ENCODE measurements around the gene RAB4A.
"Not testable (repeated sequence)": the region's sequence is repeated elsewhere in the genome, so short reads cannot be mapped to it uniquely, and the experiment has no call there.

Gene RAB4A

DNA sequence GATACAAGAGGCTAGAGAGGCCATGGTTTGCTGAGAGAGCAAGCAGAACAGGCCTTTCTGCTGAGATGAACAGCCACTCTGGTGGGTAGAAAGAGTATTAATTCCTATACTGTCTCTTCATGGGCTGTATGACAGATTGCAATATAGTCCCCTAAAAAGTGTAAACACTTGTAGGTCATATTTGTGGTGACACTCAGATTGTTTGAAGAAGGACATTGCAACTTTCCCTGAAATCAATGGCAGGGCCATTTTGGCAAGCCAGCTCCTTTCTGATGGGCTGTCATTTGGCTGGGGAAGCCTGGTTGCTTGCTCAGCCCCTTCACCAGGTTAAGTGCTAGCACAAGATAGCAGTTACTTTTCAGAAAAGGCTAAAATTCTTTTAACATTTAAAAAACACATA, 27.5 kb downstream of the RAB4A start:
- DNase-seq (ENCODE audit: low spot score), result no peak

DNA sequence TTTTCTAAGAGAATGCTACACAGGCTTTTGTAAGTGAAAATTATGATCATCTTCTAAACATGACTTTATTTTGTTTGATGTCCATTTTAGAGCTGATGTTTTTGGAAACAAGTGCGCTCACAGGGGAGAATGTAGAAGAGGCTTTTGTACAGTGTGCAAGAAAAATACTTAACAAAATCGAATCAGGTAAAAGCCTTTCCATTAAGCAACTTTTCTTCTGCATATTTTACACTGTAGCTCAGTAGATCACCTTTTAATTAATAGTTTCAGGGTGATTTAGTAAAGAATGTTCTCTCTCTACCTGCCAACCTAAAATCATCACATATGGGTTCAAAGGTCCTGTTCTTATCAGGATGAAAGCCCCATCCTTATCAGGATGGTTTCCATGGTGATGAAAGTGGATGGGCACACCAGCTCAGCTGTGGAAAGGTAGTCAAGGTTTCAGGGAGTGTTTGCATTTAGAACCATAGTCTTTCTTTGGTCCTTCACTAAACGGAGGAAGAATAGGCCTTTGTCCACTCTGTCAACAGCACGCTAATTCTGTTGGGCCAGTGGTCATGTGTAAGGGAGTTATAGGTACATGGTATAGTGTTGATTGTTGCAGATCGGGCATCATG, 28.1 kb downstream of the RAB4A start:
- no peak for DNase-seq (ENCODE audit: low spot score)

GRCh38 chr1:229300099-229300757, 29.3 kb downstream of the RAB4A start:
- no peak for DNase-seq (ENCODE audit: low spot score)

- no peak for DNase-seq (ENCODE audit: low spot score)
Observed at GRCh38 chr1:229302740-229303139, 31.8 kb downstream of the RAB4A start.

DNA sequence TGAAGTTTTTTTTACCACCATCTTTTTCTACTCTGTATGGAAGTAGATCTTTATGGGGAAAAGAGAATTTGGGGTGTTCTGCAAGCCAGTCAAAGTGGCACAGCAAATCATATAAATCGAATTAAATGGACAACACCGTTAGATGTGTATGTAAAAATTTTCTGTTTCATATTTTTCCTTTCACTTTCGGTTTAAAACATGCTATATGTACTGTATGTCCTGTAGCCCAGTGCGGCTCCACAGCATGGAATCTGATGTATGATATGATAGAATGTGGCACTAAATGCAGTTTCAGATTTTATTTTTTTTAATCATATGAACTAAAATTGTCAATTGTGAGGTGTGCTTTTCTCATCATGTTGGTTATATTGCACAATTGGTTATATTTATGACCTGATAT, 32.9 kb downstream of the RAB4A start:
- DNase-seq (ENCODE audit: low spot score), result no peak

DNA sequence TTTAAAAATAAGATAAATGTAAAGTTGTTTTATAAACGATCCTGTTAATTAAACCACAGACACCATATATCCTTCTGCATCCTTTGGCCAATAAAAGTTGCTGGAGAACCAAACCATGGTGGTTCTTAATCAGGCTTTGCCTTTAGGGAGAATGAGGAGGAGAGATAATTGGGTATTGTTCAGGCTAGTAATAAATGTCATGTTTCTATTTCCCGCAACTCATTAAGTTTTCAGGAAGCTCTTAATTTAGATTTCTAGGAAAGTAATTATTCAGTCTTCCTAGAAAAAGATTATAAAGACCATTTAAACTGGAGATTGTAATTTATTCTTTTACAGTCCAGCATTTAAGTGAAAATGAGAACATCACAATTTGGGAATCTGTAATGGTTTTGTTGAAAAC, 34.5 kb downstream of the RAB4A start:
- no peak for DNase-seq (ENCODE audit: low spot score)

GRCh38 chr1:229309074-229309473, 38.2 kb downstream of the RAB4A start:
- no peak for DNase-seq (ENCODE audit: low spot score)

DNA sequence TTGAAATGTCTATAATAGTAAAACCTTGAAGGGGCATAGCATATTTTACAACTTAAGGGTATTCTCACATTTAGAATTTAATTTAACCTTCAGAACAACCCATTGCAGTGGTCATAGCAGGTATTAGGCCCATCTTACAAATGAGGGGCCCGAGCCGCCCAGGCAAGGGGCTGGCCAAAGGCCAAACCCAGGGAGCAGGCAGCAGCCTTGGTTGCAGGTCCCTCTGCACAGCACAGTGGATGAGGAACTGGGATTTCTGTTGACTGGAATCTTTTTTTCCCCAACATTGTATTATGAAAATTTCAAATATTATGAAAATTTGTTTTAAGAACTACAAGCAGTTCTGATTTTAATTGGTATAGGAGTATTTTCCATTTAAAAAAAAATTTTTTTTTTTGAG, 38.8 kb downstream of the RAB4A start:
- no peak for DNase-seq (ENCODE audit: low spot score)

- no peak for DNase-seq (ENCODE audit: low spot score)
Observed at GRCh38 chr1:229310833-229311232, 39.9 kb downstream of the RAB4A start.

DNA sequence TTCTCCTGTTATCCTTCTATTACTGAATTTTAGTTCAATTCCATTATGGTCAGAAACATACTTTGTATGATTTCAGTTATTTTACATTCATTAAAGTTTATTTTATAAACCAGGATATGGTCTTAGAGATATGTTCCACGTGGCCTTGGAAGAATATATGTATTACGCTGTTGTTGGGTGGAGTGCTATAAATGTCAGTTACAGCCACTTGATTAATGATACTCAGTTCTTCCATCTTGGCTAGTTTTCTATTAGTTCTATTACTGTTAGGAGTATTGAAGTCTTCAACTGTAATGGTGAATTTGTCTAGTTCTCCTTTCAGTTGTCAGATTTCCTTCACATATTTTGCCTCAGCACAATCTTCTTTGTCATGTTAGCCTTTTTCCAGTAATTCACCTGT, 45.3 kb downstream of the RAB4A start:
- no peak for DNase-seq (ENCODE audit: low spot score)

DNA sequence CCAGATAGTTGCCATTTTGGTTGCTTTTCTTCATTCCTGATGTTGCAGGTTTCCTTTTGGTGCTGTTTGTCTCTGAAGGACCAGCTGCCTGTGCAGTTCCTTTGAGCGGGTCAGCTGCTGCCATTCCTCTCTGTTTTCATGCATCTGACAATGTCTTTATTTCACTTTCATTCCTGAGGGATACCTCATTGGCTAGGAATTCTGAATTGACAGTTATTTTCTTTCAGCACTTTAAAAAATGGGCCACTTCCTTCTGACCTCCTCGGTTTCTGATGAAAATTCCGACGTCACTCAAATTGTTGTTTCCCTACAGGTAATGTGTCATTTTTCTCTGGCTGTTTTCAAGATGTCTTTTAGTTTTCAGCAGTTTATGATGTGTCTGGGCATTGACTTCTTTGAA, 47.1 kb downstream of the RAB4A start:
- no peak for DNase-seq (ENCODE audit: low spot score)

- DNase-seq (ENCODE audit: low spot score), result no peak
Observed at GRCh38 chr1:229319487-229319886, 48.6 kb downstream of the RAB4A start.

DNA sequence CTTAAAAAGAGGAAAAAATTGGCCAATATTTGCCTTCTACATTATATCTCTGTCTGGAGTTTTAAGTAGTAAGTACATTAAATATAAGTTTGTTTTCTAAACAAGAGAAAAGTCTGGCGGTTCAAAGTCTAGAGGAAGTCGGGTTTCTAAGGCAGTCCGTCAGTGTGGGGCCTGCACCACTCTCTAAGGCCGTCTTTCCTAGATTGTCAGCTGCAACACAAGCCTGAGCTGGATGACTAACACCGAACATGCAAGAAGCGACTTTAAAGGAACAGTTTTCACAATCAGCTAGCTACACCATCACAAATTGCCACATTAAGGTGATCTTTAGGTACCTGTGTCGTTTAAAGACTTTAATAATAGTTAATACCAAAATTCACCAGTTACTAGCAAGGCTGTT, 52.3 kb downstream of the RAB4A start:
- no peak for DNase-seq (ENCODE audit: low spot score)

- DNase-seq (ENCODE audit: low spot score), result no peak
Observed at GRCh38 chr1:229323885-229324553, 53.1 kb downstream of the RAB4A start.

GRCh38 chr1:229325401-229325800, 54.5 kb downstream of the RAB4A start:
- no peak for DNase-seq (ENCODE audit: low spot score)

- DNase-seq (ENCODE audit: low spot score), result no peak
Observed at GRCh38 chr1:229325853-229326487, 55.1 kb downstream of the RAB4A start.

DNA sequence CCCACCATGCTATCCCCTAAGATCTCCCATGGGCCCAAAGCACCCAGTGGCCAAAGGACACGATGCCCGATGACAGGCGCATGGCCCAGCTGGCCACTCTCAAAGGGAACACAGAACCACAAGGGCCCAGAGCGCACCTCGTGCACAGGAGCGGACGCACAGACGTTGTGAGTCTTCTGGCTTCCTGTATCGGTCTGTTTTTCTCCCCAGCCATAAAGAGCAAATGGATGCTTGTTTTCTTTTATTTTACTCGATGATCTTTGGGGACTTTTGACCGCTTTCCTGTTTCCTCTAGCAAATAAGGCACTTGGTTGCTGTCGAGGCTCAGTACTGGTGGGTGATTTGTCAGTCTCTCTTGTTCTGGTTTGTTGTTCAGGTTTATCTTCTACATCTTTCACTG, 55.7 kb downstream of the RAB4A start:
- DNase-seq (ENCODE audit: low spot score), result no peak

GRCh38 chr1:229327765-229328164, 56.9 kb downstream of the RAB4A start:
- not testable (repeated sequence) for DNase-seq (ENCODE audit: low spot score)

- DNase-seq (ENCODE audit: low spot score), result no peak
Observed at GRCh38 chr1:229328598-229329362, 57.9 kb downstream of the RAB4A start.

DNA sequence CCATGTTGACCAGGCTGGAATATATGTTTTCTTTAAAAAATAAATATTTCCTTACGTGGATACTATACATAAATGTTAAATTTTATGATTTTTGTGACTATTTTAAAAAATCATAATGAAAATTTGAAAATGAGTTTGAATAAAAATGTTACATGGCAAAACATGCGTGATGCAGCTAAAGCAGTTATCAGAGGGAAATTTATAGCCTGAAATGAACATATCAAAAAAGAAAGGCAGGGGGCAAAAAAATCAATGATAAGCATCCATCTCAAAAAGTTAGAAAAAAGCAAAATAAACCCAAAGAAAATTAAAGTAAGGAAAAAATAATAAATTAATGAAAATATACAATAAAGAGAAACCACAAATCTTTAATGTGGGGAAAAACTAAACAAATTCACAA, 63.4 kb downstream of the RAB4A start:
- DNase-seq (ENCODE audit: low spot score), result no peak

DNA sequence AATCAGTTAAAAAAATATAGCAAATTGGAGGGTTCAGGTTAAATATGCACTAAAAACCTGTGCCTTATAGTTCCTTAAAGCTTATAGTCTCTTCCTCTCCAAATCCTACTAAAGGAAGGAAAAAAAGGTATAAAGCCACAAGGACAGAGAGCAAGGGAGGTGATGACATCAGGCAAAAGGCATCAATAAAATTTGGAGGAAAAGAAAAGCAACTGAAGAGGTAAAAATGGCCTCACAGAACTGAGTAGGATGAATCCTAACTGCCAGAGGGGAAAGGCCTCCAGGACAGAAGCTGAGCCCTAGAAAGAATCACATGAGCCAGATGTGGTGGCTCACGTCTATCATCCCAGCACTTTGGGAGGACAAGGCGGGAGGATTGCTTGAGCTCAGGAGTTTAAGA, 63.8 kb downstream of the RAB4A start:
- DNase-seq (ENCODE audit: low spot score), result no peak

- DNase-seq (ENCODE audit: low spot score), result peak; percentile 53
Observed at GRCh38 chr1:229336345-229336744, 65.4 kb downstream of the RAB4A start.
